HG02571 (cell line): ENCODE results near the gene THEM5.

Experiments
- ATAC-seq: cut with Tn5 transposase; IDR thresholded peaks from one replicate; pipeline ENCODE4 v1.9.1; 2021; ENCODE audit warnings: mild to moderate bottlenecking, moderate library complexity; ENCODE audit not compliant: unreplicated experiment

Gene THEM5

GRCh38 chr1:151802372-151802771 is 51.1 kb downstream of the THEM5 start:
- ATAC-seq, result no peak

- ATAC-seq, result no peak
Observed at GRCh38 chr1:151801846-151802245, 51.7 kb downstream of the THEM5 start.

GRCh38 chr1:151801310-151801820 is 52.1 kb downstream of the THEM5 start:
- no peak for ATAC-seq

GRCh38 chr1:151800830-151801229 is 52.7 kb downstream of the THEM5 start:
- no peak for ATAC-seq

GRCh38 chr1:151799179-151800022 is 54.1 kb downstream of the THEM5 start:
- ATAC-seq, result no peak

GRCh38 chr1:151798571-151798970 is 54.9 kb downstream of the THEM5 start:
- no peak for ATAC-seq
